Calu3 (cell line): ENCODE results near the gene ATF7. TPM values are rescaled to one million over a fixed set of nuclear protein-coding genes. Genes with fewer than 3 reads are reported as not detected.

Experiments used
- BruUV-seq: library from RNA; stranded (reverse); fragments of 400-500 nt; replicated peaks from 2 replicates; lab custom pipeline; 2021; lab: Mats Ljungman, UMichigan
- CTCF ChIA-PET: fragments of 300-600 bp; sonication (Branson Sonifier 250); formaldehyde crosslinking; loops from one replicate; lab custom pipeline; 2022; ENCODE audit warnings: antibody characterized with exemption; lab: Charles Lee
- DNase-seq: peaks from one replicate; pipeline ENCODE4 v3.0.0; 2022
- H3K27ac Mint-ChIP-seq: one replicate; pipeline ENCODE4 v1.8.0; 2022; ENCODE audit warnings: mixed read lengths; ENCODE audit not compliant: unreplicated experiment
- H3K27me3 Mint-ChIP-seq: one replicate; pipeline ENCODE4 v1.8.0; 2022; ENCODE audit warnings: mixed read lengths; ENCODE audit not compliant: unreplicated experiment
- H3K36me3 Mint-ChIP-seq: one replicate; pipeline ENCODE4 v1.8.0; 2022; ENCODE audit warnings: mild to moderate bottlenecking, moderate library complexity, mixed read lengths; ENCODE audit not compliant: insufficient read depth, unreplicated experiment
- H3K4me1 Mint-ChIP-seq: one replicate; pipeline ENCODE4 v1.8.0; 2022; ENCODE audit warnings: mild to moderate bottlenecking, low read depth, mixed read lengths; ENCODE audit not compliant: unreplicated experiment
- H3K4me3 Mint-ChIP-seq: one replicate; pipeline ENCODE4 v1.8.0; 2022; ENCODE audit warnings: mild to moderate bottlenecking, low read depth, moderate library complexity, mixed read lengths; ENCODE audit not compliant: unreplicated experiment
- H3K9me3 Mint-ChIP-seq: one replicate; pipeline ENCODE4 v1.8.0; 2022; ENCODE audit warnings: low read depth, mixed read lengths; ENCODE audit not compliant: unreplicated experiment
- CTCF ChIP-seq: fragments of 200-600 bp; IDR thresholded peaks from one replicate; pipeline ENCODE4 v1.8.0; 2022; ENCODE audit warnings: antibody characterized with exemption; ENCODE audit not compliant: unreplicated experiment
- intact Hi-C: fragments of 100-400 bp; cut with micrococcal nuclease; formaldehyde crosslinking; loops from one replicate; pipeline ENCODE4 v1.10.0; 2022; ENCODE audit not compliant: unreplicated experiment
- total RNA-seq: library from RNA; stranded (reverse); gene quantifications from 2 replicates; pipeline ENCODE4 v1.2.3, GENCODE V29; 2022

Gene ATF7
- total RNA-seq, 1 experiment from 2014 or later, result 18.0 TPM

- no peak for TF ChIP-seq CTCF
- no peaks in the 10 kb centered on the region for H3K9me3 Mint-ChIP-seq
- DNase-seq, result no peak
- H3K4me1 Mint-ChIP-seq, result peaks cover 10% of the 10 kb centered on the region
- CTCF ChIA-PET, result no interaction called here
- no TSS peak for BruUV-seq
- no peaks in the 10 kb centered on the region for H3K27me3 Mint-ChIP-seq
- H3K4me3 Mint-ChIP-seq, result no peak overlapping the region
- H3K36me3 Mint-ChIP-seq, result peaks cover 4% of the 10 kb centered on the region
- intact Hi-C loops, result no loop called here
- H3K27ac Mint-ChIP-seq, result no peak overlapping the region
Measured at GRCh38 chr12:53572134-53572758, 53.9 kb downstream of the ATF7 start.

- H3K36me3 Mint-ChIP-seq, result no peaks in the 10 kb centered on the region
- no peak overlapping the region for H3K4me3 Mint-ChIP-seq
- H3K27me3 Mint-ChIP-seq, result no peaks in the 10 kb centered on the region
- no peak overlapping the region for H3K27ac Mint-ChIP-seq
- CTCF ChIA-PET, result no interaction called here
- intact Hi-C loops, result no loop called here
- no peaks in the 10 kb centered on the region for H3K9me3 Mint-ChIP-seq
- BruUV-seq, result no TSS peak
- peaks cover 10% of the 10 kb centered on the region for H3K4me1 Mint-ChIP-seq
- no peak for DNase-seq
- TF ChIP-seq CTCF, result no peak
Measured at GRCh38 chr12:53571295-53571694, 54.9 kb downstream of the ATF7 start.

- no peak for DNase-seq
- BruUV-seq, result no TSS peak
- H3K4me3 Mint-ChIP-seq, result no peak overlapping the region
Measured at GRCh38 chr12:53568809-53569557, 57.2 kb downstream of the ATF7 start.

More at GRCh38 chr12:53568809-53569557, 57.2 kb downstream of the ATF7 start:
- peaks cover 10% of the 10 kb centered on the region for H3K4me1 Mint-ChIP-seq
- H3K27me3 Mint-ChIP-seq, result no peaks in the 10 kb centered on the region
- no peaks in the 10 kb centered on the region for H3K36me3 Mint-ChIP-seq
- TF ChIP-seq CTCF, result no peak
- no peak overlapping the region for H3K27ac Mint-ChIP-seq
- CTCF ChIA-PET, result no interaction called here
- intact Hi-C loops, result no loop called here
- H3K9me3 Mint-ChIP-seq, result no peaks in the 10 kb centered on the region
